GM23338 (cell line): Measurements from ENCODE around the gene SMU1. TPM values are rescaled to one million over a fixed set of nuclear protein-coding genes. Genes with fewer than 3 reads are reported as not detected.

ENCODE experiments used
- ATAC-seq: fragments of 200-7000 bp; cut with Tn5 transposase; 3 replicates; pipeline ENCODE4 v1.9.1; 2020
- DNase-seq: peaks from one replicate; pipeline ENCODE4 v3.0.0-alpha.2; 2015; ENCODE audit warnings: low spot score
- H2AFZ ChIP-seq: fragments of 200-600 bp; sonication (generic); 2 replicates; pipeline ENCODE4 v1.8.0; 2016; ENCODE audit warnings: antibody characterized with exemption, mild to moderate bottlenecking, moderate library complexity
- H3F3A ChIP-seq: fragments of 200-600 bp; sonication (generic); replicated peaks from 2 replicates; pipeline ENCODE4 v1.8.0; 2017; ENCODE audit warnings: antibody characterized with exemption, mixed run types, low read depth
- H3K27ac ChIP-seq: fragments of 200-600 bp; sonication (generic); 2 replicates; pipeline ENCODE4 v1.6.1; 2016; ENCODE audit warnings: low read depth
- H3K27me3 ChIP-seq: fragments of 200-600 bp; sonication (generic); 2 replicates; pipeline ENCODE4 v1.8.0; 2016; ENCODE audit warnings: mild to moderate bottlenecking, mixed run types, moderate library complexity; ENCODE audit not compliant: insufficient read depth
- H3K36me3 ChIP-seq: fragments of 200-600 bp; sonication (generic); 2 replicates; pipeline ENCODE4 v1.8.0; 2016; ENCODE audit warnings: mild to moderate bottlenecking; ENCODE audit not compliant: insufficient read depth
- H3K4me1 ChIP-seq: fragments of 200-600 bp; sonication (generic); 2 replicates; pipeline ENCODE4 v1.8.0; 2016; ENCODE audit warnings: mild to moderate bottlenecking, moderate library complexity; ENCODE audit not compliant: insufficient read depth
- H3K4me2 ChIP-seq: fragments of 200-600 bp; sonication (generic); 2 replicates; pipeline ENCODE4 v1.7.1; 2017; ENCODE audit warnings: mixed run types
- H3K4me3 ChIP-seq: fragments of 200-600 bp; sonication (generic); 2 replicates; pipeline ENCODE4 v1.6.1; 2016; ENCODE audit warnings: mixed run types
- H3K79me2 ChIP-seq: fragments of 200-600 bp; sonication (generic); replicated peaks from 2 replicates; pipeline ENCODE4 v1.8.0; 2017; ENCODE audit warnings: mild to moderate bottlenecking; ENCODE audit not compliant: insufficient read depth
- H3K9me2 ChIP-seq: fragments of 200-600 bp; sonication (generic); 2 replicates; pipeline ENCODE4 v1.8.0; 2017; ENCODE audit not compliant: insufficient read depth
- H4K20me1 ChIP-seq: fragments of 200-600 bp; sonication (generic); replicated peaks from 2 replicates; pipeline ENCODE4 v1.8.0; 2017; ENCODE audit warnings: mild to moderate bottlenecking; ENCODE audit not compliant: insufficient read depth
- H3K27ac Mint-ChIP-seq: 2 replicates; pipeline ENCODE4 v1.8.0; 2020; ENCODE audit warnings: inconsistent platforms, mild to moderate bottlenecking, moderate library complexity, mixed read lengths
- H3K27me3 Mint-ChIP-seq: 3 replicates; pipeline ENCODE4 v1.8.0; 2022; ENCODE audit warnings: low read depth, mild to moderate bottlenecking, moderate library complexity, mixed read lengths, inconsistent platforms; ENCODE audit not compliant: insufficient read depth, poor library complexity
- H3K36me3 Mint-ChIP-seq: 3 replicates; pipeline ENCODE4 v1.8.0; 2021; ENCODE audit warnings: low read depth, mild to moderate bottlenecking, inconsistent platforms, moderate library complexity, mixed read lengths
- H3K4me1 Mint-ChIP-seq: 3 replicates; pipeline ENCODE4 v1.8.0; 2020; ENCODE audit warnings: mild to moderate bottlenecking, inconsistent platforms, mixed read lengths
- H3K4me3 Mint-ChIP-seq: 3 replicates; pipeline ENCODE4 v1.8.0; 2021; ENCODE audit warnings: moderate library complexity, mild to moderate bottlenecking, inconsistent platforms, mixed read lengths
- H3K9me3 Mint-ChIP-seq: 3 replicates; pipeline ENCODE4 v1.8.0; 2020; ENCODE audit warnings: moderate library complexity, mild to moderate bottlenecking, inconsistent platforms, mixed read lengths
- CREB1 ChIP-seq: fragments of 250-450 bp; sonication (Bioruptor Pico); IDR thresholded peaks from 2 replicates; pipeline ENCODE4 v1.5.0; 2020; ENCODE audit warnings: low read depth, mild to moderate bottlenecking, moderate library complexity
- CTCF ChIP-seq, 2 experiments: fragments of 200-600 bp in 1 of 2; sonication (generic) in 1 of 2; conservative IDR thresholded peaks; 2 replicates each; pipeline versions ENCODE4 v1.5.1 to v1.6.1; 2016 to 2017; ENCODE audit warnings: antibody characterized with exemption in 2 of 2, low read depth in 2 of 2, mild to moderate bottlenecking in 2 of 2, moderate library complexity in 1 of 2
- ETS1 ChIP-seq: IDR thresholded peaks from 2 replicates; pipeline ENCODE4 v1.6.1; 2016; ENCODE audit warnings: antibody characterized with exemption
- EZH2 ChIP-seq: fragments of 200-600 bp; sonication (generic); IDR thresholded peaks from one replicate; pipeline ENCODE4 v1.8.0; 2017; ENCODE audit warnings: antibody characterized with exemption, mild to moderate bottlenecking, low read depth; ENCODE audit not compliant: unreplicated experiment
- EZH2phosphoT487 ChIP-seq: fragments of 200-600 bp; sonication (generic); IDR thresholded peaks from one replicate; pipeline ENCODE4 v1.8.1; 2018; ENCODE audit warnings: antibody characterized with exemption; ENCODE audit not compliant: unreplicated experiment
- JUNB ChIP-seq: IDR thresholded peaks from one replicate; pipeline ENCODE4 v1.6.1; 2016; ENCODE audit warnings: antibody characterized with exemption; ENCODE audit not compliant: unreplicated experiment
- NANOG ChIP-seq: IDR thresholded peaks from 2 replicates; pipeline ENCODE4 v1.6.1; 2016; ENCODE audit warnings: antibody characterized with exemption, borderline replicate concordance
- POLR2AphosphoS5 ChIP-seq: IDR thresholded peaks from 2 replicates; pipeline ENCODE4 v1.6.1; 2016; ENCODE audit warnings: antibody characterized with exemption, low read depth
- REST ChIP-seq: IDR thresholded peaks from one replicate; pipeline ENCODE4 v1.6.1; 2018; ENCODE audit warnings: antibody characterized with exemption; ENCODE audit not compliant: unreplicated experiment
- STAT1 ChIP-seq: IDR thresholded peaks from one replicate; pipeline ENCODE4 v1.6.1; 2016; ENCODE audit warnings: antibody characterized with exemption; ENCODE audit not compliant: unreplicated experiment
- ZNF114 ChIP-seq: fragments of 250-450 bp; sonication (Bioruptor Pico); IDR thresholded peaks from 2 replicates; pipeline ENCODE4 v1.5.0; 2020; ENCODE audit warnings: mild to moderate bottlenecking, moderate library complexity
- ZNF331 ChIP-seq: fragments of 250-450 bp; sonication (Bioruptor Pico); IDR thresholded peaks from 2 replicates; pipeline ENCODE4 v1.5.0; 2020; ENCODE audit warnings: low read depth, mild to moderate bottlenecking, moderate library complexity
- ZNF462 ChIP-seq: fragments of 250-450 bp; sonication (Bioruptor Pico); IDR thresholded peaks from 2 replicates; pipeline ENCODE4 v1.5.0; 2020; ENCODE audit warnings: mild to moderate bottlenecking, moderate library complexity
- polyA plus RNA-seq: library from polyadenylated mRNA; unstranded; fragments of >200 nt; fragmentation: Nextera tagmentation; extraction: Ambion mirVana; gene quantifications from 2 replicates; pipeline ENCODE4 v1.2.1, GENCODE V29; 2016
- total RNA-seq: library from RNA; depleted of rRNA; stranded (reverse); fragments of >200 nt; shearing (Covaris generic); gene quantifications from 2 replicates; pipeline ENCODE4 v1.2.3, GENCODE V29; 2014

SMU1 gene
- total and polyA plus RNA-seq, 2 experiments from 2014 or later: 14.3 to 23.8 TPM

- ATAC-seq: no peak
- H4K20me1 ChIP-seq: peaks cover 65% of the 10 kb centered on the region
Measured at GRCh38 chr9:33030285-33030684, 46.2 kb downstream of the SMU1 start.

More at GRCh38 chr9:33030285-33030684, 46.2 kb downstream of the SMU1 start:
- DNase-seq: no peak
- no peak overlapping the region for H3K4me3 Mint-ChIP-seq
- Histone ChIP-seq H3K79me2 (peaks cover 87% of the 10 kb centered on the region), H3F3A (no peaks in the 10 kb centered on the region; the same call in none of the 2 replicates), H3K27me3 (no peaks in the 10 kb centered on the region), H3K9me2 (no peaks in the 10 kb centered on the region), H3K4me2 (no peak overlapping the region), H3K4me3 (no peak overlapping the region), H3K27ac (no peak overlapping the region), H2AFZ (no peak overlapping the region), H3K36me3 (peaks cover 77% of the 10 kb centered on the region), H3K4me1 (peaks cover 9% of the 10 kb centered on the region; the same call in 1 of the 2 replicates)
- peaks cover 8% of the 10 kb centered on the region for H3K4me1 Mint-ChIP-seq
- H3K27ac Mint-ChIP-seq: no peak overlapping the region
- H3K36me3 Mint-ChIP-seq: peaks cover 96% of the 10 kb centered on the region
- no peaks in the 10 kb centered on the region for H3K9me3 Mint-ChIP-seq
- TF ChIP-seq ZNF331: no peak
- TF ChIP-seq ZNF114 (CRISPR knock-in tag): no peak
- no peak for TF ChIP-seq JUNB
- no peak for TF ChIP-seq POLR2AphosphoS5
- no peak for TF ChIP-seq NANOG
- no peak for TF ChIP-seq ETS1
- no peak for TF ChIP-seq EZH2
- no peak for TF ChIP-seq CREB1 (CRISPR knock-in tag)
- TF ChIP-seq REST: no peak
- no peak for TF ChIP-seq ZNF462 (CRISPR knock-in tag)
- no peak for TF ChIP-seq STAT1
- no peak for TF ChIP-seq CTCF (conservative IDR thresholded peaks at IDR 0.05; ENCODE audit: low read depth in 2 of 2)
- TF ChIP-seq EZH2phosphoT487: no peak
- H3K27me3 Mint-ChIP-seq: peaks cover 4% of the 10 kb centered on the region
